Neural cell (in vitro differentiated cells): ENCODE results near the gene HSD17B14. TPM values are rescaled to one million over a fixed set of nuclear protein-coding genes. Genes with fewer than 3 reads are reported as not detected.
A peak's percentile ranks its signal among the peaks of the same experiment; 100 is the strongest.

Experiments
- H2AFZ ChIP-seq: fragments of 200-600, 300-800 bp; sonication (generic), shearing (Covaris generic); 2 replicates; pipeline ENCODE4 v1.6.0; 2014; ENCODE audit warnings: low read depth, mild to moderate bottlenecking, antibody characterized with exemption, low read length, moderate library complexity
- H3F3A ChIP-seq: fragments of 200-600 bp; shearing (Covaris generic); 2 replicates; pipeline ENCODE4 v1.6.1; 2016; ENCODE audit warnings: mild to moderate bottlenecking, moderate library complexity, mixed read lengths, antibody characterized with exemption, low read length; ENCODE audit not compliant: insufficient read depth, poor library complexity, severe bottlenecking
- H3K27ac ChIP-seq: fragments of 200-600, 300-800 bp; sonication (generic), shearing (Covaris generic); 2 replicates; pipeline ENCODE4 v1.5.1; 2014; ENCODE audit warnings: mild to moderate bottlenecking, low read length, moderate library complexity
- H3K27me3 ChIP-seq: fragments of 300-800, 200-600 bp; sonication (generic), shearing (Covaris generic); 2 replicates; pipeline ENCODE4 v1.6.0; 2014; ENCODE audit warnings: mild to moderate bottlenecking, low read depth, low read length, moderate library complexity; ENCODE audit not compliant: insufficient read depth
- H3K36me3 ChIP-seq: fragments of 300-800, 200-600 bp; sonication (generic), shearing (Covaris generic); 2 replicates; pipeline ENCODE4 v1.5.1; 2014; ENCODE audit warnings: mild to moderate bottlenecking, antibody characterized with exemption, low read length, moderate library complexity; ENCODE audit not compliant: insufficient read depth
- H3K4me2 ChIP-seq: fragments of 300-800, 200-600 bp; sonication (generic), shearing (Covaris generic); 2 replicates; pipeline ENCODE4 v1.6.0; 2014; ENCODE audit warnings: mild to moderate bottlenecking, low read length
- H3K4me3 ChIP-seq: fragments of 300-800, 200-600 bp; sonication (generic), shearing (Covaris generic); 2 replicates; pipeline ENCODE4 v1.5.1; 2014; ENCODE audit warnings: mild to moderate bottlenecking, low read length, moderate library complexity
- H3K79me2 ChIP-seq: fragments of 200-600 bp; shearing (Covaris generic); replicated peaks from 2 replicates; pipeline ENCODE4 v1.6.0; 2014; ENCODE audit warnings: mild to moderate bottlenecking, low read length, moderate library complexity; ENCODE audit not compliant: insufficient read depth
- H3K9ac ChIP-seq: fragments of 300-800, 200-600 bp; sonication (generic), shearing (Covaris generic); 2 replicates; pipeline ENCODE4 v1.6.1; 2016; ENCODE audit warnings: mild to moderate bottlenecking, low read length, mixed read lengths
- H3K9me2 ChIP-seq: fragments of 200-600 bp; shearing (Covaris generic); 2 replicates; pipeline ENCODE4 v1.6.1; 2016; ENCODE audit warnings: mild to moderate bottlenecking, low read length, mixed read lengths; ENCODE audit not compliant: insufficient read depth
- H3K9me3 ChIP-seq: fragments of 200-600, 300-800 bp; sonication (generic), shearing (Covaris generic); 2 replicates; pipeline ENCODE4 v1.6.1; 2016; ENCODE audit warnings: mild to moderate bottlenecking, mixed run types, low read length, moderate library complexity, mixed read lengths
- H4K20me1 ChIP-seq: fragments of 200-600 bp; shearing (Covaris generic); 2 replicates; pipeline ENCODE4 v1.6.1; 2016; ENCODE audit warnings: mild to moderate bottlenecking, mixed run types; ENCODE audit not compliant: insufficient read depth
- CTCF ChIP-seq: fragments of 450-650 bp; IDR thresholded peaks from 2 replicates; pipeline ENCODE4 v1.5.1; 2014; ENCODE audit warnings: antibody characterized with exemption, mild to moderate bottlenecking, moderate library complexity; ENCODE audit not compliant: poor library complexity, severe bottlenecking
- EP300 ChIP-seq: fragments of 450-650 bp; conservative IDR thresholded peaks from 2 replicates; pipeline ENCODE4 v1.6.1; 2014; ENCODE audit warnings: antibody characterized with exemption, mild to moderate bottlenecking, moderate library complexity; ENCODE audit not compliant: poor library complexity, severe bottlenecking
- EZH2 ChIP-seq: fragments of 200-600, 300-800 bp; shearing (Covaris generic), sonication (generic); IDR thresholded peaks from 2 replicates; pipeline ENCODE4 v1.6.1; 2014; ENCODE audit warnings: antibody characterized with exemption, low read length, borderline replicate concordance, mild to moderate bottlenecking; ENCODE audit not compliant: insufficient read depth, poor library complexity, severe bottlenecking
- MXI1 ChIP-seq: fragments of 450-650 bp; conservative IDR thresholded peaks from 2 replicates; pipeline ENCODE4 v1.6.1; 2014; ENCODE audit warnings: antibody characterized with exemption, mild to moderate bottlenecking; ENCODE audit not compliant: poor library complexity, severe bottlenecking
- POLR2AphosphoS5 ChIP-seq: IDR thresholded peaks from 2 replicates; pipeline ENCODE4 v1.6.1; 2012
- RAD21 ChIP-seq: fragments of 450-650 bp; conservative IDR thresholded peaks from 2 replicates; pipeline ENCODE4 v1.6.1; 2014; ENCODE audit warnings: antibody characterized with exemption, mild to moderate bottlenecking, moderate library complexity
- SMC3 ChIP-seq: fragments of 450-650 bp; conservative IDR thresholded peaks from 2 replicates; pipeline ENCODE4 v1.6.1; 2014; ENCODE audit warnings: antibody characterized with exemption, mild to moderate bottlenecking, moderate library complexity; ENCODE audit not compliant: poor library complexity
- TAF1 ChIP-seq: IDR thresholded peaks from 2 replicates; pipeline ENCODE4 v1.6.1; 2012; ENCODE audit warnings: low read depth
- polyA plus RNA-seq: library from polyadenylated mRNA; depleted of rRNA; stranded (reverse); fragments of >200 nt; gene quantifications from 2 replicates; pipeline ENCODE4 v1.2.3, GENCODE V29; 2014
- TF ChIP-seq, protein P1 (sequence below): IDR thresholded peaks from 2 replicates; pipeline ENCODE4 v1.6.1; 2012; ENCODE audit warnings: borderline replicate concordance

HSD17B14 gene
- polyA plus RNA-seq, 1 donor from 2014 or later, result 0.40 TPM

GRCh38 chr19:48837687-48838086 lies 1.4 kb upstream of the HSD17B14 start:
- Histone ChIP-seq H3K4me2 (no peak overlapping the region), H4K20me1 (no peaks in the 10 kb centered on the region), H2AFZ (no peak overlapping the region), H3K9me2 (no peaks in the 10 kb centered on the region), H3K79me2 (no peaks in the 10 kb centered on the region), H3K36me3 (no peaks in the 10 kb centered on the region), H3K9ac (no peak overlapping the region), H3K27ac (no peak overlapping the region), H3F3A (no peaks in the 10 kb centered on the region), H3K9me3 (no peaks in the 10 kb centered on the region), H3K27me3 (no peaks in the 10 kb centered on the region), H3K4me3 (no peak overlapping the region)
- TF ChIP-seq RAD21 (no peak), EP300 (no peak), EZH2 (no peak), CTCF (no peak), MXI1 (no peak), SMC3 (no peak), POLR2AphosphoS5 (no peak), TAF1 (no peak)
- TF ChIP-seq, protein P1, sequence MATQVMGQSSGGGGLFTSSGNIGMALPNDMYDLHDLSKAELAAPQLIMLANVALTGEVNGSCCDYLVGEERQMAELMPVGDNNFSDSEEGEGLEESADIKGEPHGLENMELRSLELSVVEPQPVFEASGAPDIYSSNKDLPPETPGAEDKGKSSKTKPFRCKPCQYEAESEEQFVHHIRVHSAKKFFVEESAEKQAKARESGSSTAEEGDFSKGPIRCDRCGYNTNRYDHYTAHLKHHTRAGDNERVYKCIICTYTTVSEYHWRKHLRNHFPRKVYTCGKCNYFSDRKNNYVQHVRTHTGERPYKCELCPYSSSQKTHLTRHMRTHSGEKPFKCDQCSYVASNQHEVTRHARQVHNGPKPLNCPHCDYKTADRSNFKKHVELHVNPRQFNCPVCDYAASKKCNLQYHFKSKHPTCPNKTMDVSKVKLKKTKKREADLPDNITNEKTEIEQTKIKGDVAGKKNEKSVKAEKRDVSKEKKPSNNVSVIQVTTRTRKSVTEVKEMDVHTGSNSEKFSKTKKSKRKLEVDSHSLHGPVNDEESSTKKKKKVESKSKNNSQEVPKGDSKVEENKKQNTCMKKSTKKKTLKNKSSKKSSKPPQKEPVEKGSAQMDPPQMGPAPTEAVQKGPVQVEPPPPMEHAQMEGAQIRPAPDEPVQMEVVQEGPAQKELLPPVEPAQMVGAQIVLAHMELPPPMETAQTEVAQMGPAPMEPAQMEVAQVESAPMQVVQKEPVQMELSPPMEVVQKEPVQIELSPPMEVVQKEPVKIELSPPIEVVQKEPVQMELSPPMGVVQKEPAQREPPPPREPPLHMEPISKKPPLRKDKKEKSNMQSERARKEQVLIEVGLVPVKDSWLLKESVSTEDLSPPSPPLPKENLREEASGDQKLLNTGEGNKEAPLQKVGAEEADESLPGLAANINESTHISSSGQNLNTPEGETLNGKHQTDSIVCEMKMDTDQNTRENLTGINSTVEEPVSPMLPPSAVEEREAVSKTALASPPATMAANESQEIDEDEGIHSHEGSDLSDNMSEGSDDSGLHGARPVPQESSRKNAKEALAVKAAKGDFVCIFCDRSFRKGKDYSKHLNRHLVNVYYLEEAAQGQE, result no peak

DNA sequence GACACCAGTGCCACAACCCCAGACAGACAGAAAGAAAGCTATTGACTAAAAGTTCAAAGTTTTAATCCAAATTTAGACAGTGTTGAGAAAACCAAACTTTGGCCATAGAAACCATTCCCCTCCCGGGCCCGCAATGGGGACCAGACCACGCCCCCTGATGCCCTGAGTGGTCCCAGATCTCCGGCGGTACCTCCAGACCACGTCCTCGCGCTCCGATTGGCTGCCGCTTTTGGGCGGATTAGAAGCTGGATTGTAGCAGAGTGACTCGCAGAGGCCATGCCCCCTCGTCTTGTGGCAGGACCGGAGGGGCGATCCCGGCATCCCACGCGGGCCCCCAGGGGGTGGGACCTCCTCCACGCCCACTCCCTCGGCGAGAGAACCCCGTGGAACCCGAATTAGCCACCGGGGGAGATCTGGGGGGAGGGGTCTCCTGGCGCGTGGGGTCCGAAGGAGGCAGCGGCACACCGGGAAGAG lies 797 bp upstream of the HSD17B14 start:
- Histone ChIP-seq H3K4me3 (peak overlapping the region; percentile 54), H2AFZ (peak overlapping the region; percentile 43), H3K27me3 (no peaks in the 10 kb centered on the region), H3F3A (no peaks in the 10 kb centered on the region), H3K9me3 (no peaks in the 10 kb centered on the region), H4K20me1 (no peaks in the 10 kb centered on the region), H3K36me3 (no peaks in the 10 kb centered on the region), H3K4me2 (no peak overlapping the region), H3K9ac (no peak overlapping the region), H3K9me2 (no peaks in the 10 kb centered on the region), H3K27ac (no peak overlapping the region), H3K79me2 (no peaks in the 10 kb centered on the region)
- no peak for TF ChIP-seq POLR2AphosphoS5
- no peak for TF ChIP-seq MXI1
- TF ChIP-seq RAD21, result no peak
- TF ChIP-seq, protein P1, result no peak
- no peak for TF ChIP-seq SMC3
- TF ChIP-seq EZH2, result no peak
- TF ChIP-seq CTCF, result no peak
